ENCODE results near the gene PCLAF.

PCLAF gene

GRCh38 chr15:64315216-64315615, 66.0 kb downstream of the PCLAF start:
- DNase-seq (ENCODE audit: low read depth) = no peak

- no peak for DNase-seq (ENCODE audit: low read depth)
Observed at GRCh38 chr15:64314456-64314855, 66.8 kb downstream of the PCLAF start.

Data from stimulated activated CD8-positive, alpha-beta memory T cell treated with anti-CD3 and anti-CD28 coated beads, Interleukin-4, amount 100 ng/mL, for 24 hours (primary cell).